HG02642 (cell line): ENCODE data around the gene IDH2.

Experiments
- ATAC-seq: cut with Tn5 transposase; IDR thresholded peaks from one replicate; pipeline ENCODE4 v1.9.1; 2021; ENCODE audit warnings: mild to moderate bottlenecking; ENCODE audit not compliant: unreplicated experiment, poor library complexity

Gene IDH2

DNA sequence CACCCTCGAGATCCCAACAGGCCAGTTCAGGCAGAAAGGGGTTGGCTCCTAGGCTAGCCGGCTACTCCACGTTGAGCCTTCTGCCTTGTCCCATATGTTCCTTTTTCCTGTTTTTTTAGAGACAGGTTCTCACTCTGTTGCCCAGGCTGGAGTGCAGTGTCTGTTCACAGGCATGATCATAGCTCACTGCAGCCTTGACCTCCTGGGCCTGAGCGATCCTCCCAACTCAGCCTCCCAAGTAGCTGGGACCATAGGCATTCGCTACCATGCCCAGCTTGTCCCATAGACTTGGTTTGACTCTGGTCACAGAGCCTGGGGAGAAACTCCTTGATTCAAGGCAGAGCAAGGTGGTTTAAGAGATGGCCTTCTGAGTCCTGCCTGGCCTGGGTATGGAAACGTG lies 68.8 kb downstream of the IDH2 start:
- ATAC-seq = no peak
